Spleen (tissue), 7 donors: ENCODE measurements around the gene CHM.

Experiments
- CTCF ChIP-seq, 11 experiments: fragments of 200-600 bp in 7 of 11; fragments of 450-650 bp in 4 of 11; sonication (generic) in 4 of 11; IDR thresholded peaks in 8 of 11; conservative IDR thresholded peaks in 3 of 11; 1 replicate in 7 of 11; 2 replicates in 4 of 11; pipeline versions ENCODE4 v1.4.0 to v1.8.0; 2016 to 2021; ENCODE audit warnings: antibody characterized with exemption in 11 of 11, inconsistent platforms in 4 of 11, mild to moderate bottlenecking in 1 of 11
- POLR2A ChIP-seq, 3 donors: fragments of 450-650 bp; IDR thresholded peaks; one replicate each; pipeline ENCODE4 v1.5.1; 2017; ENCODE audit warnings: antibody characterized with exemption in 3 of 3, mild to moderate bottlenecking in 1 of 3
- donor health status: DM: no; HTN: no; CAD: no; lungs with moderate emphysema.
- donor health status: DM: no; HTN: no; CAD: no.
- donor health status: DM: no; HTN: no; CAD: no.

DNA sequence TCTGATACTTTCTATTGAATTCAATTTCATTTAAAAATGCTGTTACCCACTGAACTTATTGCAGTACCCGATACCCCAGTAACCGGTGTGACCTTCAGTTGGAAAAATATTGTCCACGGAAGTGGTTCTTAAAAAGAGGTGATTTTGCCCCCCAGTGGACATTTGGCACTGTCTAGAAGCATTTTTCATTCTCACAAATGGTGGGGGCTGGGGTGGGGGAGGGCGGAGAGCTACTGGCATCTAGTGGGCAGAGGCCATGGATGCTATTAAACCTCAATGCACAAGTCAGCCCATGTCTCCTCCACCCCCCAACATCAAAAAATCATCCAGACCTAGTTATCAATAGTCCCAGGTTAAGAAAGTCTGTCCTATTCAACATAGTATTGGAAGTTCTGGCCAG is 19.6 kb upstream of the CHM start:
- TF ChIP-seq CTCF (IDR thresholded peaks at IDR 0.05 in 8 of 11, conservative IDR thresholded peaks at IDR 0.05 in 3 of 11): no peak
- TF ChIP-seq POLR2A (IDR thresholded peaks at IDR 0.05): no peak
